ENCODE results near the gene PFDN1. TPM values are rescaled to one million over a fixed set of nuclear protein-coding genes. Genes with fewer than 3 reads are reported as not detected.

PFDN1 gene
- polyA plus RNA-seq, 1 donor (not counting 4 experiments of a cell fraction or from before 2014, with no cell fraction given) = 79.0 TPM

DNA sequence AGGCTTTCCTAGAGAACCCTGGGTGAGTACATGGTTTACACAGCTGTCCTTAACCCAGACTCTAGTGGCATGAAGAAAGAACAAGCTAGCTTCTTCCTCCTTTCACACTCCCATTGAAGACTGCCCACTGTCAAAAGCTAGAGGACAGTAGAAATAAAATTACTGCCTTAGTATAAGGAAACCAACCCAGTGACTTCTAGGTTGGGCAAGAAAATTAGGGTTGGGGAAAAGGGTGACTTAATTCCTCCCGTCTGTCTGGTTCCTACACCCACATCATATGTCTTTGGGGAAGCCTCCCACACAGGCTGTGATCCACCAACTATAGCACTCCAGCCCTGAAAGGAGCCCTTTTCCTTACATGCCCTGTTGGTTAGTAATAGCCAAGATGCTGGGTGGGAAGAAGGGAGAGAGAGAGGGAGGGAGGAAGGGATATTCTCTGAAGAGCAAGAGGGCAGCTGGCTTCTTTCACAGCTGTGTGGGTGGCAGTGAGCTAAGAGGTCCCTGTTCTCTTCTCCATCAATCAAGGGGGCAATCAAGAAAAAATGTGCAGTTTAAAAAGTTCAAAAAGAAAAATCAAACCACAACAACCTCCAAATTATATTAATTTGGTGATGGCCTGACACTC lies 21.8 kb upstream of the PFDN1 start:
- DNase-seq (ENCODE audit: low read depth, low spot score) (no peak), FAIRE-seq (no peak)
- peaks cover 30% of the 10 kb centered on the region for H3K4me1 ChIP-seq (ENCODE audit: control insufficient read depth, extremely low read depth, insufficient read depth, low read length)
- no peak overlapping the region for H3K9ac ChIP-seq (ENCODE audit: control insufficient read depth, extremely low read depth, insufficient read depth, low read length)
- TF ChIP-seq EZH2 (IDR thresholded peaks at IDR 0.05; ENCODE audit: low read length) = no peak
- TF ChIP-seq, protein P1, sequence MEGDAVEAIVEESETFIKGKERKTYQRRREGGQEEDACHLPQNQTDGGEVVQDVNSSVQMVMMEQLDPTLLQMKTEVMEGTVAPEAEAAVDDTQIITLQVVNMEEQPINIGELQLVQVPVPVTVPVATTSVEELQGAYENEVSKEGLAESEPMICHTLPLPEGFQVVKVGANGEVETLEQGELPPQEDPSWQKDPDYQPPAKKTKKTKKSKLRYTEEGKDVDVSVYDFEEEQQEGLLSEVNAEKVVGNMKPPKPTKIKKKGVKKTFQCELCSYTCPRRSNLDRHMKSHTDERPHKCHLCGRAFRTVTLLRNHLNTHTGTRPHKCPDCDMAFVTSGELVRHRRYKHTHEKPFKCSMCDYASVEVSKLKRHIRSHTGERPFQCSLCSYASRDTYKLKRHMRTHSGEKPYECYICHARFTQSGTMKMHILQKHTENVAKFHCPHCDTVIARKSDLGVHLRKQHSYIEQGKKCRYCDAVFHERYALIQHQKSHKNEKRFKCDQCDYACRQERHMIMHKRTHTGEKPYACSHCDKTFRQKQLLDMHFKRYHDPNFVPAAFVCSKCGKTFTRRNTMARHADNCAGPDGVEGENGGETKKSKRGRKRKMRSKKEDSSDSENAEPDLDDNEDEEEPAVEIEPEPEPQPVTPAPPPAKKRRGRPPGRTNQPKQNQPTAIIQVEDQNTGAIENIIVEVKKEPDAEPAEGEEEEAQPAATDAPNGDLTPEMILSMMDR (optimal IDR thresholded peaks at IDR 0.05 in 1 of 3, IDR thresholded peaks at IDR 0.05 in 1 of 3, conservative IDR thresholded peaks at IDR 0.05 in 1 of 3; ENCODE audit: extremely low read depth in 1 of 3, insufficient read depth in 2 of 3, low read length in 3 of 3) = no peak
- no peak overlapping the region for H2AFZ ChIP-seq (ENCODE audit: control insufficient read depth, low read length)
- no peak overlapping the region for H3K4me2 ChIP-seq (ENCODE audit: control insufficient read depth, extremely low read depth, insufficient read depth, low read depth, low read length)
- dilution Hi-C loops (cut with MboI; ENCODE audit: extremely low pct_ligation_motif_present, low sequenced_read_pairs) = no loop called here
- H3K79me2 ChIP-seq (ENCODE audit: control insufficient read depth, insufficient read depth, low read length) = no peaks in the 10 kb centered on the region
- no peaks in the 10 kb centered on the region for H3K9me1 ChIP-seq (ENCODE audit: control insufficient read depth, extremely low read depth, insufficient read depth, low read length)
- no peak overlapping the region for H3K27ac ChIP-seq (ENCODE audit: control insufficient read depth, insufficient read depth, low read length)
- H4K20me1 ChIP-seq (ENCODE audit: control insufficient read depth, extremely low read depth, insufficient read depth, low read length) = no peaks in the 10 kb centered on the region
- no peaks in the 10 kb centered on the region for H3K36me3 ChIP-seq (ENCODE audit: control insufficient read depth in 2 of 2, extremely low read depth in 1 of 2, insufficient read depth in 2 of 2, low read length in 2 of 2)
- no peak overlapping the region for H3K4me3 ChIP-seq (ENCODE audit: control insufficient read depth in 2 of 3, extremely low read depth in 1 of 3, insufficient read depth in 2 of 3, low read depth in 1 of 3, low read length in 3 of 3)
- no peaks in the 10 kb centered on the region for H3K9me3 ChIP-seq (ENCODE audit: control insufficient read depth, low read depth, low read length)
- H3K27me3 ChIP-seq (ENCODE audit: control insufficient read depth, extremely low read depth, insufficient read depth, low read length) = no peaks in the 10 kb centered on the region

DNA sequence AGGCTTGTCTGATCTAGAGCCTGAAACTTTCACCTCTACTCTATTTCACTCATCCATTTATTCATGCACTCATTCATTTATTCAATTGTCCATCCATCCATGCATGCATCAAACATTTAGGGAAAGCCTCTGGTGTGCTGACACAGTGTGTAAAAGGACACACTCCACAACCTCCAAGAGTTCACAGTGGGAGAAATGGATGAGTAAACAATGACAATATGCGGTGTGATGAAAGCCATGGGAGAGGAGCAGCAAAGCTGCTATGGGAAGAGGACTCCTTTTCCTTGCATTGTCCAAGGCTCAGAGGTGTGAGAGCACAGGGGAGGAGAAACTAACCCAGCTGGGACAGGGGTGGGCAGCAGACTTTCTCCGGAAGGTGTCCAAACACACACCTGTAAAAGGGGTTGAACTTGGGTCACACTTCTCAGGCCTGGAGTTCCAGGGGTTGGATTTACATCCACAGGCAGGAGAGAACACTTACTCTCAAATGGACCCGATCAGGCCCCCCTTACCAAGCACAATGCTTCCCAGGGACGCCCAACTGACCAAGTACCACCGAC lies 21.2 kb upstream of the PFDN1 start:
- Histone ChIP-seq H3K9me3 (ENCODE audit: control insufficient read depth, low read depth, low read length) (no peaks in the 10 kb centered on the region), H2AFZ (ENCODE audit: control insufficient read depth, low read length) (no peak overlapping the region), H3K4me1 (ENCODE audit: control insufficient read depth, extremely low read depth, insufficient read depth, low read length) (peaks cover 35% of the 10 kb centered on the region), H3K4me3 (ENCODE audit: control insufficient read depth in 2 of 3, extremely low read depth in 1 of 3, insufficient read depth in 2 of 3, low read depth in 1 of 3, low read length in 3 of 3) (no peak overlapping the region), H3K79me2 (ENCODE audit: control insufficient read depth, insufficient read depth, low read length) (no peaks in the 10 kb centered on the region), H3K4me2 (ENCODE audit: control insufficient read depth, extremely low read depth, insufficient read depth, low read depth, low read length) (no peak overlapping the region), H3K27ac (ENCODE audit: control insufficient read depth, insufficient read depth, low read length) (no peak overlapping the region), H3K27me3 (ENCODE audit: control insufficient read depth, extremely low read depth, insufficient read depth, low read length) (no peaks in the 10 kb centered on the region), H4K20me1 (ENCODE audit: control insufficient read depth, extremely low read depth, insufficient read depth, low read length) (no peaks in the 10 kb centered on the region), H3K9me1 (ENCODE audit: control insufficient read depth, extremely low read depth, insufficient read depth, low read length) (no peaks in the 10 kb centered on the region), H3K36me3 (ENCODE audit: control insufficient read depth in 2 of 2, extremely low read depth in 1 of 2, insufficient read depth in 2 of 2, low read length in 2 of 2) (no peaks in the 10 kb centered on the region), H3K9ac (ENCODE audit: control insufficient read depth, extremely low read depth, insufficient read depth, low read length) (no peak overlapping the region)
- FAIRE-seq = no peak
- DNase-seq (ENCODE audit: low read depth, low spot score) = no peak
- dilution Hi-C loops (cut with MboI; ENCODE audit: extremely low pct_ligation_motif_present, low sequenced_read_pairs) = no loop called here
- TF ChIP-seq, protein P1 (optimal IDR thresholded peaks at IDR 0.05 in 1 of 3, IDR thresholded peaks at IDR 0.05 in 1 of 3, conservative IDR thresholded peaks at IDR 0.05 in 1 of 3; ENCODE audit: extremely low read depth in 1 of 3, insufficient read depth in 2 of 3, low read length in 3 of 3) = no peak
- TF ChIP-seq EZH2 (IDR thresholded peaks at IDR 0.05; ENCODE audit: low read length) = no peak

All from keratinocyte (primary cell).